CD4-positive, CD25-positive, alpha-beta regulatory T cell (primary cell): ENCODE data around the gene NEXN. TPM values are rescaled to one million over a fixed set of nuclear protein-coding genes. Genes with fewer than 3 reads are reported as not detected.

Experiments
- ATAC-seq, 2 donors: fragments of 150-1000 bp; cut with Tn5 transposase; one replicate each; pipeline ENCODE4 v1.10.0; 2021; ENCODE audit warnings: low read depth in 2 of 2, moderate number of reproducible peaks in 2 of 2, moderate library complexity in 1 of 2
- DNase-seq, 3 donors: peaks; one replicate each; pipeline versions ENCODE4 v3.0.0 to v3.0.0-alpha.2; 2012 to 2022; ENCODE audit warnings: mixed read lengths in 1 of 3
- H3K27ac ChIP-seq: one replicate; pipeline ENCODE4 v1.7.0; 2013; ENCODE audit warnings: mild to moderate bottlenecking, low read length; ENCODE audit not compliant: insufficient read depth, poor library complexity, severe bottlenecking
- H3K27me3 ChIP-seq: one replicate; pipeline ENCODE4 v1.7.0; 2013; ENCODE audit warnings: low read length; ENCODE audit not compliant: control insufficient read depth, insufficient read depth
- H3K36me3 ChIP-seq: one replicate; pipeline ENCODE4 v1.7.0; 2013; ENCODE audit warnings: mild to moderate bottlenecking, low read length, moderate library complexity; ENCODE audit not compliant: control insufficient read depth, insufficient read depth
- H3K4me1 ChIP-seq: 2 replicates; pipeline ENCODE4 v1.7.0; 2013; ENCODE audit warnings: mild to moderate bottlenecking, low read length; ENCODE audit not compliant: insufficient read depth, control insufficient read depth, poor library complexity, severe bottlenecking
- H3K4me3 ChIP-seq: one replicate; pipeline ENCODE4 v1.7.0; 2013; ENCODE audit warnings: low read depth, mild to moderate bottlenecking, low read length, moderate library complexity
- H3K9me3 ChIP-seq, 2 experiments: 1 replicate in 1 of 2; 2 replicates in 1 of 2; pipeline ENCODE4 v1.7.0; 2013; ENCODE audit warnings: low read length in 2 of 2, mild to moderate bottlenecking in 1 of 2, moderate library complexity in 1 of 2; ENCODE audit not compliant: control insufficient read depth in 2 of 2
- H3K27ac Mint-ChIP-seq, 3 donors: one replicate each; pipeline ENCODE4 v1.8.0; 2020 to 2022; ENCODE audit warnings: mild to moderate bottlenecking in 3 of 3, mixed read lengths in 3 of 3, moderate library complexity in 2 of 3
- H3K27me3 Mint-ChIP-seq: one replicate; pipeline ENCODE4 v1.8.0; 2022; ENCODE audit warnings: mild to moderate bottlenecking, mixed read lengths
- H3K36me3 Mint-ChIP-seq: one replicate; pipeline ENCODE4 v1.8.0; 2020; ENCODE audit warnings: mixed read lengths
- H3K4me1 Mint-ChIP-seq, 4 donors: one replicate each; pipeline ENCODE4 v1.8.0; 2020 to 2022; ENCODE audit warnings: mixed read lengths in 4 of 4, mild to moderate bottlenecking in 1 of 4
- H3K4me3 Mint-ChIP-seq, 4 donors: one replicate each; pipeline ENCODE4 v1.8.0; 2020 to 2022; ENCODE audit warnings: mild to moderate bottlenecking in 4 of 4, mixed read lengths in 4 of 4, moderate library complexity in 3 of 4
- H3K9me3 Mint-ChIP-seq, 7 donors: one replicate each; pipeline ENCODE4 v1.8.0; 2020 to 2022; ENCODE audit warnings: mixed read lengths in 7 of 7, mild to moderate bottlenecking in 3 of 7, moderate library complexity in 2 of 7
- polyA plus RNA-seq, 4 donors: library from polyadenylated mRNA; unstranded; fragments of 300-500 nt; fragmentation: Illumina TruSeq; gene quantifications; one replicate each; pipeline ENCODE4 v1.2.3, GENCODE V29; 2021
- total RNA-seq: library from RNA; stranded (reverse); gene quantifications from one replicate; pipeline ENCODE4 v1.2.3, GENCODE V29; 2022

NEXN gene
- total and polyA plus RNA-seq, 5 donors from 2014 or later: 0.17 to 1.1 (median 0.32) TPM; not detected in 1

DNA sequence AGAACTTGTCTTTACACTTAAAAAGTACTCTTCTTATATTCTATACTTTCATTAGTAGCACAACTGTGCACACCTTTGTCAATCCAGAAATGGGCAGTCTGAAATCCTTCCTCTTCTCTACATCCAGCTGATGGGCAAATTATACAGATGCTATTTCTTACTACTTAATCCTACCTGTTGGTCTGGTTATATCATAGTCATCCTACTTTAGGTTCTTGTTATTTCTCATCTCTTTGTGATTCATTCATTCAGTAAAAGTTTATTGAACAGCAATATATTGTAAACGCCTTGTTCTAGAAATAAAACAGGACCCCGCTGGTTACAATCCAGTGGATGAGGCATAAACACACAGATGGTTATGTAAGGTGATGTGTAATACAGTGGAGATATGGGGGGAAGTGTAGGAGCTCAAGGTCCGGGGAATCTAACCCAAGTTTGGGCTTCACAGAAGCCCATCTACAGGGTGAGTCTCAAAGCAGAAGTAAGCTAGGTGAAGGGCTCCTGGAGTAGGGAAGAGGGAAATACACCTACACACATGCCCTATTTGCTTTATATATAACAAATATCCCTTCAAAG lies 102.3 kb downstream of the NEXN start:
- no peaks in the 10 kb centered on the region for H3K4me1 ChIP-seq
- ATAC-seq (no peak), DNase-seq (no peak)
- H3K4me3 ChIP-seq: no peak overlapping the region
- peaks cover 29 to 48% (median 35%) of the 10 kb centered on the region in 4 donors for H3K4me1 Mint-ChIP-seq
- no peak overlapping the region for H3K27ac ChIP-seq
- H3K27me3 ChIP-seq: no peaks in the 10 kb centered on the region
- H3K36me3 ChIP-seq: no peaks in the 10 kb centered on the region
- no peaks in the 10 kb centered on the region for H3K27me3 Mint-ChIP-seq
- no peak overlapping the region for H3K4me3 Mint-ChIP-seq
- peak overlapping the region in 1 of 3 donors; percentile 19 for H3K27ac Mint-ChIP-seq
- peaks cover 9% of the 10 kb centered on the region for H3K36me3 Mint-ChIP-seq
- H3K9me3 ChIP-seq: no peaks in the 10 kb centered on the region
- H3K9me3 Mint-ChIP-seq: no peaks in the 10 kb centered on the region

DNA sequence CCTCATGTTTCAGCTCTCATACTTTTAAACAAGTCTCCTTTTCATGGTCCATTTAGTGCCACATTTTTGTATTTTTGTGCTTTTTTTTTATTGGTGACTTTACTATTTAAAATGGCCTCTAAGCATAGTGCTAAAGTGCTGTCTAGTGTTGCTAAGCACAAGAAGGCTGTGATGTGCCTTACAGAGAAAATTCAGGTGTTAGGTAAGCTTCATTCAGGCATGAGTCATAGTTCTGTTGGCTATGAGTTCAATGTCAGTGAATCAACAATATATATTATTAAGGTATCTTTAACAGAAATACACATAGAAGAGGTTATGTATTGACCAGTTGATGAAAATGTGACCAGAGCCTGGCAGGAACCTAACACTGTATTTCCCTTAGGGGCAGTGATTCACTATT lies 103.2 kb downstream of the NEXN start:
- DNase-seq (no peak), ATAC-seq (no peak)
- Histone ChIP-seq H3K4me3 (no peak overlapping the region), H3K27me3 (no peaks in the 10 kb centered on the region), H3K27ac (no peak overlapping the region), H3K36me3 (no peaks in the 10 kb centered on the region), H3K9me3 (no peaks in the 10 kb centered on the region), H3K4me1 (no peaks in the 10 kb centered on the region)
- no peaks in the 10 kb centered on the region for H3K9me3 Mint-ChIP-seq
- H3K27ac Mint-ChIP-seq: no peak overlapping the region
- no peak overlapping the region for H3K4me3 Mint-ChIP-seq
- H3K4me1 Mint-ChIP-seq: peaks cover 27 to 39% (median 33%) of the 10 kb centered on the region in 4 donors
- H3K27me3 Mint-ChIP-seq: no peaks in the 10 kb centered on the region
- peaks cover 6% of the 10 kb centered on the region for H3K36me3 Mint-ChIP-seq

Other genes with a start within 250 kb of the NEXN start
- 52.8 TPM for gene ZZZ3, start 206.0 kb upstream of the NEXN start, total RNA-seq
- gene ZZZ3, start 206.0 kb upstream of the NEXN start, polyA plus RNA-seq: 10 to 100 TPM; 24.2 to 39.4 (median 26.3) TPM
- 58.7 TPM for gene USP33, start 128.8 kb upstream of the NEXN start, total RNA-seq
- gene USP33, start 128.8 kb upstream of the NEXN start, polyA plus RNA-seq: 10 to 100 TPM; 34.0 to 43.5 (median 40.5) TPM
- 15.3 TPM for gene MIGA1, start 109.0 kb upstream of the NEXN start, total RNA-seq
- 10 to 100 TPM in 2 of 4 donors, 1 to 10 TPM in 2; 8.4 to 12.6 (median 10.3) TPM for gene MIGA1, start 109.0 kb upstream of the NEXN start, polyA plus RNA-seq
- gene FUBP1, start 90.4 kb downstream of the NEXN start, total RNA-seq: 225 TPM
- gene FUBP1, start 90.4 kb downstream of the NEXN start, polyA plus RNA-seq: 10 to 100 TPM; 46.2 to 52.8 (median 50.1) TPM
- 34.4 TPM for gene DNAJB4, start 116.3 kb downstream of the NEXN start, total RNA-seq
- gene DNAJB4, start 116.3 kb downstream of the NEXN start, polyA plus RNA-seq: 1 to 10 TPM; 7.6 to 9.3 (median 8.6) TPM
- gene GIPC2, start 157.3 kb downstream of the NEXN start, total RNA-seq: not detected
- gene GIPC2, start 157.3 kb downstream of the NEXN start, polyA plus RNA-seq: under 1 TPM in 2 of 4 donors, not detected in 2; 0.22 to 0.39 TPM